HCT116 (cell line): Measurements from ENCODE around the gene MTA3. TPM values are rescaled to one million over a fixed set of nuclear protein-coding genes. Genes with fewer than 3 reads are reported as not detected.

Source experiments
- ATAC-seq: fragments of 200-7000 bp; cut with Tn5 transposase; 2 replicates; pipeline ENCODE4 v1.9.1; 2020; ENCODE audit warnings: mild to moderate bottlenecking, moderate library complexity
- BruUV-seq: library from RNA; stranded (reverse); fragments of 400-500 nt; replicated peaks from 2 replicates; lab custom pipeline; 2021; lab: Mats Ljungman, UMichigan
- CTCF ChIA-PET: fragments of 300-600 bp; sonication (Branson Sonifier 250); formaldehyde crosslinking; loops from one replicate; lab custom pipeline; 2021; ENCODE audit warnings: antibody characterized with exemption; lab: Charles Lee
- POLR2A ChIA-PET: fragments of 300-600, 350-600 bp; sonication (Branson Sonifier 250); formaldehyde crosslinking; loops from one replicate; lab custom pipeline; 2021; ENCODE audit warnings: antibody characterized with exemption; lab: Charles Lee
- RAD21 ChIA-PET, 2 experiments: fragments of 300-600 bp; sonication (Branson Sonifier 250); formaldehyde crosslinking; loops; one replicate each; lab custom pipeline; 2023; ENCODE audit warnings: low total read pairs in 2 of 2; ENCODE audit not compliant: uncharacterized antibody in 2 of 2, unreplicated experiment in 2 of 2, low non-redundant PET in 1 of 2; lab: Charles Lee
- DNase-seq: peaks from one replicate; pipeline ENCODE4 v3.0.0-alpha.2; 2010; ENCODE audit warnings: low read depth, low spot score
- H2AFZ ChIP-seq: fragments of 200-600 bp; shearing (Covaris generic), sonication (generic); 2 replicates; pipeline ENCODE4 v1.6.1; 2017; ENCODE audit warnings: low read depth, mixed run types, mixed read lengths, antibody characterized with exemption, low read length; ENCODE audit not compliant: poor library complexity, severe bottlenecking
- H3K27ac ChIP-seq: 2 replicates; pipeline ENCODE4 v1.5.1; 2012; ENCODE audit warnings: low read depth, low read length
- H3K27me3 ChIP-seq: fragments of 200-600 bp; sonication (generic); 2 replicates; pipeline ENCODE4 v1.6.1; 2016; ENCODE audit warnings: mixed run types, low read length, mixed read lengths; ENCODE audit not compliant: insufficient read depth
- H3K36me3 ChIP-seq, 2 experiments: fragments of 200-500 bp in 1 of 2; fragments of 200-600 bp in 1 of 2; sonication (Bioruptor generic) in 1 of 2; sonication (generic) in 1 of 2; 2 replicates each; pipeline versions ENCODE4 v1.5.1 to v1.6.1; 2014 to 2016; ENCODE audit warnings: low read length in 2 of 2, inconsistent platforms in 1 of 2, mixed read lengths in 1 of 2, mixed run types in 1 of 2; ENCODE audit not compliant: insufficient read depth in 2 of 2, control insufficient read depth in 1 of 2
- H3K4me1 ChIP-seq, 2 experiments: fragments of 200-600 bp in 1 of 2; sonication (generic) in 1 of 2; 2 replicates each; pipeline versions ENCODE4 v1.5.1 to v1.6.1; 2012 to 2017; ENCODE audit warnings: low read length in 2 of 2, inconsistent platforms in 1 of 2, mild to moderate bottlenecking in 1 of 2, mixed read lengths in 1 of 2, mixed run types in 1 of 2, moderate library complexity in 1 of 2; ENCODE audit not compliant: insufficient read depth in 2 of 2, control insufficient read depth in 1 of 2
- H3K4me2 ChIP-seq: fragments of 200-600 bp; sonication (generic); 2 replicates; pipeline ENCODE4 v1.6.1; 2017; ENCODE audit warnings: mixed run types, low read length, mixed read lengths
- H3K4me3 ChIP-seq, 2 experiments: fragments of 200-600 bp in 1 of 2; sonication (generic) in 1 of 2; replicated peaks in 1 of 2; 2 replicates each; pipeline ENCODE4 v1.5.1; 2011 to 2016; ENCODE audit warnings: low read length in 2 of 2, control low read depth in 1 of 2, low read depth in 1 of 2, mild to moderate bottlenecking in 1 of 2, mixed read lengths in 1 of 2, mixed run types in 1 of 2
- H3K79me2 ChIP-seq: fragments of 200-600 bp; sonication (generic); 2 replicates; pipeline ENCODE4 v1.6.1; 2017; ENCODE audit warnings: mild to moderate bottlenecking, mixed run types, low read length, moderate library complexity, mixed read lengths; ENCODE audit not compliant: insufficient read depth
- H3K9ac ChIP-seq: fragments of 200-600 bp; sonication (generic); 2 replicates; pipeline ENCODE4 v1.6.1; 2016; ENCODE audit warnings: low read length, mixed read lengths
- H3K9me2 ChIP-seq: fragments of 200-600 bp; sonication (generic), shearing (Covaris generic); 2 replicates; pipeline ENCODE4 v1.6.1; 2017; ENCODE audit warnings: mixed run types, mild to moderate bottlenecking, moderate library complexity; ENCODE audit not compliant: insufficient read depth
- H3K9me3 ChIP-seq, 2 experiments: fragments of 200-500 bp in 1 of 2; fragments of 200-600 bp in 1 of 2; sonication (Bioruptor generic) in 1 of 2; sonication (generic) in 1 of 2; 2 replicates each; pipeline ENCODE4 v1.6.1; 2014 to 2017; ENCODE audit warnings: low read length in 2 of 2, mixed read lengths in 2 of 2, inconsistent platforms in 1 of 2, low read depth in 1 of 2, mild to moderate bottlenecking in 1 of 2, mixed run types in 1 of 2, moderate library complexity in 1 of 2; ENCODE audit not compliant: control insufficient read depth in 1 of 2, insufficient read depth in 1 of 2
- H4K20me1 ChIP-seq: fragments of 200-600 bp; sonication (generic), shearing (Covaris generic); 2 replicates; pipeline ENCODE4 v1.6.1; 2017; ENCODE audit warnings: mixed run types, mild to moderate bottlenecking, moderate library complexity; ENCODE audit not compliant: insufficient read depth
- ATF3 ChIP-seq: IDR thresholded peaks from 2 replicates; pipeline ENCODE4 v1.6.1; 2012
- CBX3 ChIP-seq: IDR thresholded peaks from 2 replicates; pipeline ENCODE4 v1.6.1; 2012; ENCODE audit warnings: low read depth
- CEBPB ChIP-seq: IDR thresholded peaks from 2 replicates; pipeline ENCODE4 v1.6.1; 2012; ENCODE audit warnings: low read depth
- EGR1 ChIP-seq: IDR thresholded peaks from 2 replicates; pipeline ENCODE4 v1.6.1; 2012; ENCODE audit warnings: low read depth
- ELF1 ChIP-seq: IDR thresholded peaks from 2 replicates; pipeline ENCODE4 v1.6.1; 2012; ENCODE audit warnings: low read depth, borderline replicate concordance
- EZH2 ChIP-seq: fragments of 200-600 bp; sonication (generic); IDR thresholded peaks from 2 replicates; pipeline ENCODE4 v1.6.1; 2017; ENCODE audit warnings: antibody characterized with exemption, mixed run types
- EZH2phosphoT487 ChIP-seq: fragments of 200-600 bp; IDR thresholded peaks from 2 replicates; pipeline ENCODE4 v1.6.1; 2018; ENCODE audit warnings: antibody characterized with exemption, borderline replicate concordance
- FOSL1 ChIP-seq: IDR thresholded peaks from 2 replicates; pipeline ENCODE4 v1.6.1; 2012; ENCODE audit warnings: low read depth
- JUND ChIP-seq: IDR thresholded peaks from 2 replicates; pipeline ENCODE4 v1.6.1; 2012
- MAX ChIP-seq: IDR thresholded peaks from 2 replicates; pipeline ENCODE4 v1.6.1; 2012
- POLR2A ChIP-seq: IDR thresholded peaks from 2 replicates; pipeline ENCODE4 v1.7.0; 2011; ENCODE audit warnings: borderline replicate concordance; ENCODE audit not compliant: insufficient read depth, insufficient read length; ENCODE audit errors: extremely low read depth
- POLR2AphosphoS5 ChIP-seq: IDR thresholded peaks from 2 replicates; pipeline ENCODE4 v1.6.1; 2011; ENCODE audit warnings: mild to moderate bottlenecking, low read depth, low read length, moderate library complexity
- SIN3A ChIP-seq: IDR thresholded peaks from 2 replicates; pipeline ENCODE4 v1.6.1; 2012; ENCODE audit warnings: low read depth
- SP1 ChIP-seq: IDR thresholded peaks from 2 replicates; pipeline ENCODE4 v1.6.1; 2012; ENCODE audit warnings: low read depth
- SRF ChIP-seq: IDR thresholded peaks from 2 replicates; pipeline ENCODE4 v1.6.1; 2012; ENCODE audit warnings: low read depth
- TCF7L2 ChIP-seq: IDR thresholded peaks from 2 replicates; pipeline ENCODE4 v1.7.0; 2011; ENCODE audit warnings: borderline replicate concordance, inconsistent platforms; ENCODE audit not compliant: insufficient read depth, insufficient read length; ENCODE audit errors: extremely low read depth
- ZBTB33 ChIP-seq: IDR thresholded peaks from 2 replicates; pipeline ENCODE4 v1.6.1; 2011; ENCODE audit warnings: mild to moderate bottlenecking, low read length, moderate library complexity; ENCODE audit not compliant: insufficient replicate concordance; ENCODE audit errors: extremely low read depth
- ZFX ChIP-seq: fragments of 450-650 bp; IDR thresholded peaks from 2 replicates; pipeline ENCODE4 v1.6.1; 2017
- ZNF274 ChIP-seq: fragments of 200-500 bp; sonication (Bioruptor generic); IDR thresholded peaks from 2 replicates; pipeline ENCODE4 v1.6.1; 2014; ENCODE audit warnings: mild to moderate bottlenecking, low read depth, low read length, inconsistent platforms
- intact Hi-C: fragments of 100-400 bp; cut with micrococcal nuclease; formaldehyde crosslinking; loops from 2 replicates; pipeline ENCODE4 v1.10.0; 2022
- total RNA-seq: library from RNA; stranded (reverse); gene quantifications from one replicate; pipeline ENCODE4 v1.2.1, GENCODE V29; 2021; ENCODE audit not compliant: unreplicated experiment
- TF ChIP-seq, protein P1 (sequence below): IDR thresholded peaks from 2 replicates; pipeline ENCODE4 v1.6.1; 2012; ENCODE audit warnings: low read depth

Gene MTA3
- total RNA-seq, 1 experiment from 2014 or later = 46.3 TPM

- TF ChIP-seq, protein P1, sequence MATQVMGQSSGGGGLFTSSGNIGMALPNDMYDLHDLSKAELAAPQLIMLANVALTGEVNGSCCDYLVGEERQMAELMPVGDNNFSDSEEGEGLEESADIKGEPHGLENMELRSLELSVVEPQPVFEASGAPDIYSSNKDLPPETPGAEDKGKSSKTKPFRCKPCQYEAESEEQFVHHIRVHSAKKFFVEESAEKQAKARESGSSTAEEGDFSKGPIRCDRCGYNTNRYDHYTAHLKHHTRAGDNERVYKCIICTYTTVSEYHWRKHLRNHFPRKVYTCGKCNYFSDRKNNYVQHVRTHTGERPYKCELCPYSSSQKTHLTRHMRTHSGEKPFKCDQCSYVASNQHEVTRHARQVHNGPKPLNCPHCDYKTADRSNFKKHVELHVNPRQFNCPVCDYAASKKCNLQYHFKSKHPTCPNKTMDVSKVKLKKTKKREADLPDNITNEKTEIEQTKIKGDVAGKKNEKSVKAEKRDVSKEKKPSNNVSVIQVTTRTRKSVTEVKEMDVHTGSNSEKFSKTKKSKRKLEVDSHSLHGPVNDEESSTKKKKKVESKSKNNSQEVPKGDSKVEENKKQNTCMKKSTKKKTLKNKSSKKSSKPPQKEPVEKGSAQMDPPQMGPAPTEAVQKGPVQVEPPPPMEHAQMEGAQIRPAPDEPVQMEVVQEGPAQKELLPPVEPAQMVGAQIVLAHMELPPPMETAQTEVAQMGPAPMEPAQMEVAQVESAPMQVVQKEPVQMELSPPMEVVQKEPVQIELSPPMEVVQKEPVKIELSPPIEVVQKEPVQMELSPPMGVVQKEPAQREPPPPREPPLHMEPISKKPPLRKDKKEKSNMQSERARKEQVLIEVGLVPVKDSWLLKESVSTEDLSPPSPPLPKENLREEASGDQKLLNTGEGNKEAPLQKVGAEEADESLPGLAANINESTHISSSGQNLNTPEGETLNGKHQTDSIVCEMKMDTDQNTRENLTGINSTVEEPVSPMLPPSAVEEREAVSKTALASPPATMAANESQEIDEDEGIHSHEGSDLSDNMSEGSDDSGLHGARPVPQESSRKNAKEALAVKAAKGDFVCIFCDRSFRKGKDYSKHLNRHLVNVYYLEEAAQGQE = no peak
- no peak for TF ChIP-seq EZH2
Observed at GRCh38 chr2:42542871-42543270, 25.6 kb upstream of the MTA3 start (continued).

- no peaks in the 10 kb centered on the region for H4K20me1 ChIP-seq
- H3K9ac ChIP-seq = no peak overlapping the region
- ATAC-seq (no peak), DNase-seq (no peak)
- CTCF ChIA-PET = no interaction called here
- TF ChIP-seq CBX3 (no peak), ZNF274 (no peak), SRF (no peak), EZH2phosphoT487 (no peak), SIN3A (no peak), CEBPB (no peak), EGR1 (no peak), ZBTB33 (no peak), ELF1 (no peak), JUND (no peak), POLR2AphosphoS5 (no peak), MAX (no peak), SP1 (no peak), POLR2A (no peak), ZFX (no peak), ATF3 (no peak), FOSL1 (no peak), TCF7L2 (no peak), EZH2 (no peak)
- H3K4me2 ChIP-seq = no peak overlapping the region
- H3K9me2 ChIP-seq = no peaks in the 10 kb centered on the region
- no peak overlapping the region for H3K4me3 ChIP-seq
- RAD21 ChIA-PET = no interaction called here
- no peaks in the 10 kb centered on the region for H3K36me3 ChIP-seq
- POLR2A ChIA-PET = no interaction called here
- intact Hi-C loops = no loop called here
- no peaks in the 10 kb centered on the region for H3K27me3 ChIP-seq
- no peaks in the 10 kb centered on the region for H3K9me3 ChIP-seq
- no peak overlapping the region for H2AFZ ChIP-seq
- BruUV-seq = no TSS peak
- no peaks in the 10 kb centered on the region for H3K4me1 ChIP-seq
- no peaks in the 10 kb centered on the region for H3K79me2 ChIP-seq
- H3K27ac ChIP-seq = no peak overlapping the region
Observed at GRCh38 chr2:42545023-42545721, 23.3 kb upstream of the MTA3 start.
